Calu3 (cell line): ENCODE data around the gene ZBTB12. TPM values are rescaled to one million over a fixed set of nuclear protein-coding genes. Genes with fewer than 3 reads are reported as not detected.

Experiments
- BruUV-seq: library from RNA; stranded (reverse); fragments of 400-500 nt; replicated peaks from 2 replicates; lab custom pipeline; 2021; lab: Mats Ljungman, UMichigan
- CTCF ChIA-PET: fragments of 300-600 bp; sonication (Branson Sonifier 250); formaldehyde crosslinking; loops from one replicate; lab custom pipeline; 2022; ENCODE audit warnings: antibody characterized with exemption; lab: Charles Lee
- DNase-seq: peaks from one replicate; pipeline ENCODE4 v3.0.0; 2022
- H3K27ac Mint-ChIP-seq: one replicate; pipeline ENCODE4 v1.8.0; 2022; ENCODE audit warnings: mixed read lengths; ENCODE audit not compliant: unreplicated experiment
- H3K27me3 Mint-ChIP-seq: one replicate; pipeline ENCODE4 v1.8.0; 2022; ENCODE audit warnings: mixed read lengths; ENCODE audit not compliant: unreplicated experiment
- H3K36me3 Mint-ChIP-seq: one replicate; pipeline ENCODE4 v1.8.0; 2022; ENCODE audit warnings: mild to moderate bottlenecking, moderate library complexity, mixed read lengths; ENCODE audit not compliant: insufficient read depth, unreplicated experiment
- H3K4me1 Mint-ChIP-seq: one replicate; pipeline ENCODE4 v1.8.0; 2022; ENCODE audit warnings: mild to moderate bottlenecking, low read depth, mixed read lengths; ENCODE audit not compliant: unreplicated experiment
- H3K4me3 Mint-ChIP-seq: one replicate; pipeline ENCODE4 v1.8.0; 2022; ENCODE audit warnings: mild to moderate bottlenecking, low read depth, moderate library complexity, mixed read lengths; ENCODE audit not compliant: unreplicated experiment
- H3K9me3 Mint-ChIP-seq: one replicate; pipeline ENCODE4 v1.8.0; 2022; ENCODE audit warnings: low read depth, mixed read lengths; ENCODE audit not compliant: unreplicated experiment
- CTCF ChIP-seq: fragments of 200-600 bp; IDR thresholded peaks from one replicate; pipeline ENCODE4 v1.8.0; 2022; ENCODE audit warnings: antibody characterized with exemption; ENCODE audit not compliant: unreplicated experiment
- intact Hi-C: fragments of 100-400 bp; cut with micrococcal nuclease; formaldehyde crosslinking; loops from one replicate; pipeline ENCODE4 v1.10.0; 2022; ENCODE audit not compliant: unreplicated experiment
- total RNA-seq: library from RNA; stranded (reverse); gene quantifications from 2 replicates; pipeline ENCODE4 v1.2.3, GENCODE V29; 2022

ZBTB12 gene
- total RNA-seq, 1 experiment from 2014 or later, result 28.1 TPM

GRCh38 chr6:31876357-31876756 is 25.5 kb downstream of the ZBTB12 start:
- Mint-ChIP-seq H3K4me1 (peaks cover 45% of the 10 kb centered on the region), H3K27ac (no peak overlapping the region), H3K36me3 (peaks cover 76% of the 10 kb centered on the region), H3K4me3 (no peak overlapping the region), H3K9me3 (no peaks in the 10 kb centered on the region), H3K27me3 (no peaks in the 10 kb centered on the region)
- no peak for DNase-seq
- BruUV-seq, result no TSS peak
- TF ChIP-seq CTCF, result no peak
- CTCF ChIA-PET, result no interaction called here
- intact Hi-C loops, result no loop called here

GRCh38 chr6:31875877-31876276 is 26.0 kb downstream of the ZBTB12 start:
- no peak overlapping the region for H3K27ac Mint-ChIP-seq
- CTCF ChIA-PET, result interaction anchor here (1.3 kb wide), 1 partner anchor 12 kb away, joined by 3 read pairs; no protein-coding TSS in a partner anchor
- no peak for TF ChIP-seq CTCF

GRCh38 chr6:31874836-31875572 is 26.9 kb downstream of the ZBTB12 start:
- DNase-seq, result no peak
- Mint-ChIP-seq H3K4me3 (no peak overlapping the region), H3K36me3 (peaks cover 74% of the 10 kb centered on the region), H3K27me3 (no peaks in the 10 kb centered on the region), H3K9me3 (no peaks in the 10 kb centered on the region), H3K27ac (no peak overlapping the region), H3K4me1 (peaks cover 39% of the 10 kb centered on the region)
- TF ChIP-seq CTCF, result no peak
- intact Hi-C loops, result no loop called here
- CTCF ChIA-PET, result interaction anchor here (0.5 to 1.3 kb wide), 4 partner anchors 13 to 214 kb away, joined by 3 to 5 read pairs (median 4); partner anchors contain the start of gene C6orf47
- TSS peak; percentile 22 for BruUV-seq

More at GRCh38 chr6:31875877-31876276, 26.0 kb downstream of the ZBTB12 start:
- no peak for DNase-seq
- H3K4me3 Mint-ChIP-seq, result no peak overlapping the region
- H3K36me3 Mint-ChIP-seq, result peaks cover 74% of the 10 kb centered on the region
- no peaks in the 10 kb centered on the region for H3K27me3 Mint-ChIP-seq
- no TSS peak for BruUV-seq
- H3K9me3 Mint-ChIP-seq, result no peaks in the 10 kb centered on the region
- intact Hi-C loops, result no loop called here
- H3K4me1 Mint-ChIP-seq, result peaks cover 40% of the 10 kb centered on the region

GRCh38 chr6:31874084-31874670 is 27.7 kb downstream of the ZBTB12 start:
- Mint-ChIP-seq H3K27ac (peak overlapping the region; percentile 20), H3K36me3 (peaks cover 75% of the 10 kb centered on the region), H3K9me3 (no peaks in the 10 kb centered on the region), H3K27me3 (no peaks in the 10 kb centered on the region), H3K4me3 (no peak overlapping the region), H3K4me1 (peaks cover 31% of the 10 kb centered on the region)
- no peak for TF ChIP-seq CTCF
- no TSS peak for BruUV-seq
- CTCF ChIA-PET, result interaction anchor here (0.6 kb wide), 1 partner anchor 14 kb away, joined by 5 read pairs; no protein-coding TSS in a partner anchor
- intact Hi-C loops, result no loop called here
- no peak for DNase-seq
